ENCODE data around the gene THSD7B. TPM values are rescaled to one million over a fixed set of nuclear protein-coding genes. Genes with fewer than 3 reads are reported as not detected.

Gene THSD7B
- polyA plus RNA-seq, 4 donors, result 0.07 to 0.90 TPM; not detected in 2

DNA sequence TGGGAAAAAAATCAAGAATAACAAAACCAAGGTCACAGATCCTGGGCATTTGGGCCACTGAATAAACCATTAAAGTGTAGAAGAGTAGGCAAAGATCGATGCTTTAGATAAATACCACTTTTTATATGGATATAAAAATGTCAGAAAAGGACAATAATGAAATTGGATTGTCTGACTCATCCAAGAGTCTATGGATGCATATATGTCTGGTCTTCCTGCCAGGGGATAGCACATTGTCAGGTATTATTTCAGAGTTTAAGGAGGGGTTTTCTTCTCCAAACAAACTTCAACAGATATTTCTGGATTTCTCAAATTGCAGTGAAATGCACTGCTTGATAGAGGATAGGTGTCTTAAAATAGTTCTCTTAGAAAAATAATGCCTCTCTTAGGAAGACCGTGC is 466.7 kb downstream of the THSD7B start:
- Histone ChIP-seq H3K4me1 (ENCODE audit: control insufficient read depth in 3 of 3, insufficient read depth in 2 of 3, low read depth in 1 of 3, low read length in 2 of 3) (no peaks in the 10 kb centered on the region), H3K4me3 (ENCODE audit: low read depth in 1 of 3, low read length in 3 of 3) (no peak overlapping the region), H3K27me3 (ENCODE audit: control insufficient read depth in 3 of 3, insufficient read depth in 3 of 3, low read length in 3 of 3) (no peaks in the 10 kb centered on the region), H3K27ac (ENCODE audit: low read depth in 1 of 3, low read length in 2 of 3) (no peak overlapping the region), H3K9me3 (ENCODE audit: control insufficient read depth in 2 of 2, insufficient read depth in 1 of 2, low read depth in 1 of 2, low read length in 1 of 2) (no peaks in the 10 kb centered on the region), H3K36me3 (ENCODE audit: control insufficient read depth in 3 of 3, insufficient read depth in 2 of 3, low read depth in 1 of 3, low read length in 3 of 3) (no peaks in the 10 kb centered on the region)
- WGBS, 3 donors, result 78 to 90% (median 83%) methylated on average over 2 of the region's 2 CpGs
- no peak for DNase-seq
- no peak for FAIRE-seq

GRCh38 chr2:137233091-137233490 is 467.7 kb downstream of the THSD7B start:
- Histone ChIP-seq H3K9me3 (ENCODE audit: control insufficient read depth in 2 of 2, insufficient read depth in 1 of 2, low read depth in 1 of 2, low read length in 1 of 2) (no peaks in the 10 kb centered on the region), H3K4me3 (ENCODE audit: low read depth in 1 of 3, low read length in 3 of 3) (no peak overlapping the region), H3K27ac (ENCODE audit: low read depth in 1 of 3, low read length in 2 of 3) (no peak overlapping the region), H3K36me3 (ENCODE audit: control insufficient read depth in 3 of 3, insufficient read depth in 2 of 3, low read depth in 1 of 3, low read length in 3 of 3) (no peaks in the 10 kb centered on the region), H3K27me3 (ENCODE audit: control insufficient read depth in 3 of 3, insufficient read depth in 3 of 3, low read length in 3 of 3) (no peaks in the 10 kb centered on the region), H3K4me1 (ENCODE audit: control insufficient read depth in 3 of 3, insufficient read depth in 2 of 3, low read depth in 1 of 3, low read length in 2 of 3) (no peaks in the 10 kb centered on the region)
- WGBS, 3 donors, result 71 to 81% (median 74%) methylated on average over 3 of the region's 3 CpGs
- FAIRE-seq (no peak), DNase-seq (no peak)

- Histone ChIP-seq H3K4me1 (ENCODE audit: control insufficient read depth in 3 of 3, insufficient read depth in 2 of 3, low read depth in 1 of 3, low read length in 2 of 3) (no peaks in the 10 kb centered on the region), H3K36me3 (ENCODE audit: control insufficient read depth in 3 of 3, insufficient read depth in 2 of 3, low read depth in 1 of 3, low read length in 3 of 3) (no peaks in the 10 kb centered on the region), H3K27me3 (ENCODE audit: control insufficient read depth in 3 of 3, insufficient read depth in 3 of 3, low read length in 3 of 3) (no peaks in the 10 kb centered on the region), H3K9me3 (ENCODE audit: control insufficient read depth in 2 of 2, insufficient read depth in 1 of 2, low read depth in 1 of 2, low read length in 1 of 2) (no peaks in the 10 kb centered on the region), H3K4me3 (ENCODE audit: low read depth in 1 of 3, low read length in 3 of 3) (no peak overlapping the region), H3K27ac (ENCODE audit: low read depth in 1 of 3, low read length in 2 of 3) (no peak overlapping the region)
- FAIRE-seq, result no peak
- WGBS, 3 donors, result 73 to 80% (median 77%) methylated on average over 4 of the region's 4 CpGs
- no peak for DNase-seq
Measured at GRCh38 chr2:137237055-137237454, 471.7 kb downstream of the THSD7B start.

DNA sequence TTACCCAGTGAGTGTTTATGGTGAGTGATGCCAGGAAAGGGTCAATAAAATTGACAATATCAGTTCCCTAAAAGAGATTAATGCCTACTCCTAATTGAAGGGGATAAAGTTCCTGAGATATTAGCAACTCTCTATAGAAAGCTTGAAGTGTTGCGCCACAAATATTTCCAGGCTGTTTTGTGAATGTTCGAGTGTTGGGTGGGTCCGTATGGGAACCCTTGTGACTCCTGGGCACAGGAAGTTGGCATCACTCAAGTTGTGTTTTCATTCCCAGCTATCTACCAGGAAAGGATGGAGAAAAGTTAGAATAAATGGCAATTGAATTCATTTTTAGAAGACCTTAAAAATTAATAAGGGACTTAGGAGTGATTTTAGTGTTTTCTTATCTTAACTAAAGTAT is 472.7 kb downstream of the THSD7B start:
- H3K4me1 ChIP-seq (ENCODE audit: control insufficient read depth in 3 of 3, insufficient read depth in 2 of 3, low read depth in 1 of 3, low read length in 2 of 3), result no peaks in the 10 kb centered on the region
- H3K27ac ChIP-seq (ENCODE audit: low read depth in 1 of 3, low read length in 2 of 3), result no peak overlapping the region
- 69 to 83% (median 76%) methylated on average over 3 of the region's 3 CpGs for WGBS, 3 donors
- DNase-seq, result no peak
- H3K27me3 ChIP-seq (ENCODE audit: control insufficient read depth in 3 of 3, insufficient read depth in 3 of 3, low read length in 3 of 3), result no peaks in the 10 kb centered on the region
- no peaks in the 10 kb centered on the region for H3K36me3 ChIP-seq (ENCODE audit: control insufficient read depth in 3 of 3, insufficient read depth in 2 of 3, low read depth in 1 of 3, low read length in 3 of 3)
- FAIRE-seq, result no peak
- H3K4me3 ChIP-seq (ENCODE audit: low read depth in 1 of 3, low read length in 3 of 3), result no peak overlapping the region
- no peaks in the 10 kb centered on the region for H3K9me3 ChIP-seq (ENCODE audit: control insufficient read depth in 2 of 2, insufficient read depth in 1 of 2, low read depth in 1 of 2, low read length in 1 of 2)

DNA sequence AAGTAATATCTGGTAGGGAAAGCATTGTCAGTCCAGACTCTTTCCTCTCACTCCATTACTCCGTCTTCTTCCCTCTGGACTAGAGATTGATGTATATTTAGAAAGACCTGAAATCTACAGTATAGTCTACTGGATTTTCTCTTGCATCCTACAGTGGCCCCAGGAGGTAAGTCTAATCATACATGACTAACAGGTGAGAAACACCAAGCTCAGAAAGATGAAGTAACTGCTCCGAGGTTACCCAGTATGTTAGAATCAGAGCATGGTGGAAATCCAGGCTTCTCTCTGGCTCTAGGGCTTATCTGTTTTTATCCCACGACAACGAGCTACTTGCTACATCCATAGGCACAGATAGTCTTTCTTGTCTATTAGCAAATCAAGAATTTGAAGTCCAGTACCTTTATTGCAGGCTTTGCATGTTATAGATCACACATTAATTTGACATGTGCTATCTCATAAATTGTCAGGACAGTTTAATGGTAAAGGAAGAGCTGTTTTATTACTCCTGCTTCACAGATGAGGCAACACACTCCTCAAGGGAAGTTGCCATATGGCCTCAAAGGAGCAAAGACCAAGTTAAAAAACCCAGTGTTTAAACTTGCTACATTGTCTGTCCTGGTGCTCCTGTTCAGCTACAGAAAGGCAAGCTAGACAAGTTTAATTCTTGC is 484.3 kb downstream of the THSD7B start:
- H3K4me3 ChIP-seq (ENCODE audit: low read depth in 1 of 3, low read length in 3 of 3), result no peak overlapping the region
- peak in 1 of 2 donors; percentile 51 for DNase-seq
- H3K4me1 ChIP-seq (ENCODE audit: control insufficient read depth in 3 of 3, insufficient read depth in 2 of 3, low read depth in 1 of 3, low read length in 2 of 3), result no peaks in the 10 kb centered on the region
- H3K9me3 ChIP-seq (ENCODE audit: control insufficient read depth in 2 of 2, insufficient read depth in 1 of 2, low read depth in 1 of 2, low read length in 1 of 2), result no peaks in the 10 kb centered on the region
- H3K36me3 ChIP-seq (ENCODE audit: control insufficient read depth in 3 of 3, insufficient read depth in 2 of 3, low read depth in 1 of 3, low read length in 3 of 3), result no peaks in the 10 kb centered on the region
- H3K27ac ChIP-seq (ENCODE audit: low read depth in 1 of 3, low read length in 2 of 3), result no peak overlapping the region
- no peaks in the 10 kb centered on the region for H3K27me3 ChIP-seq (ENCODE audit: control insufficient read depth in 3 of 3, insufficient read depth in 3 of 3, low read length in 3 of 3)
- FAIRE-seq, result no peak
- 53 to 71% (median 59%) methylated on average over 4 of the region's 4 CpGs for WGBS, 3 donors

GRCh38 chr2:137250401-137250800 is 485.1 kb downstream of the THSD7B start:
- no peak for FAIRE-seq
- no peaks in the 10 kb centered on the region for H3K27me3 ChIP-seq (ENCODE audit: control insufficient read depth in 3 of 3, insufficient read depth in 3 of 3, low read length in 3 of 3)
- no peak for DNase-seq
- WGBS, 3 donors, result 80 to 85% (median 85%) methylated on average over 3 of the region's 3 CpGs
- H3K4me3 ChIP-seq (ENCODE audit: low read depth in 1 of 3, low read length in 3 of 3), result no peak overlapping the region
- H3K9me3 ChIP-seq (ENCODE audit: control insufficient read depth in 2 of 2, insufficient read depth in 1 of 2, low read depth in 1 of 2, low read length in 1 of 2), result no peaks in the 10 kb centered on the region
- H3K27ac ChIP-seq (ENCODE audit: low read depth in 1 of 3, low read length in 2 of 3), result no peak overlapping the region
- no peaks in the 10 kb centered on the region for H3K36me3 ChIP-seq (ENCODE audit: control insufficient read depth in 3 of 3, insufficient read depth in 2 of 3, low read depth in 1 of 3, low read length in 3 of 3)
- no peaks in the 10 kb centered on the region for H3K4me1 ChIP-seq (ENCODE audit: control insufficient read depth in 3 of 3, insufficient read depth in 2 of 3, low read depth in 1 of 3, low read length in 2 of 3)

- no peaks in the 10 kb centered on the region for H3K36me3 ChIP-seq (ENCODE audit: control insufficient read depth in 3 of 3, insufficient read depth in 2 of 3, low read depth in 1 of 3, low read length in 3 of 3)
- FAIRE-seq (no peak), DNase-seq (no peak)
- 79 to 81% (median 80%) methylated on average over 3 of the region's 3 CpGs for WGBS, 3 donors
- H3K4me3 ChIP-seq (ENCODE audit: low read depth in 1 of 3, low read length in 3 of 3), result no peak overlapping the region
- no peak overlapping the region for H3K27ac ChIP-seq (ENCODE audit: low read depth in 1 of 3, low read length in 2 of 3)
- no peaks in the 10 kb centered on the region for H3K9me3 ChIP-seq (ENCODE audit: control insufficient read depth in 2 of 2, insufficient read depth in 1 of 2, low read depth in 1 of 2, low read length in 1 of 2)
- no peaks in the 10 kb centered on the region for H3K4me1 ChIP-seq (ENCODE audit: control insufficient read depth in 3 of 3, insufficient read depth in 2 of 3, low read depth in 1 of 3, low read length in 2 of 3)
- H3K27me3 ChIP-seq (ENCODE audit: control insufficient read depth in 3 of 3, insufficient read depth in 3 of 3, low read length in 3 of 3), result no peaks in the 10 kb centered on the region
Measured at GRCh38 chr2:137251045-137251444, 485.7 kb downstream of the THSD7B start.

- Histone ChIP-seq H3K4me3 (ENCODE audit: low read depth in 1 of 3, low read length in 3 of 3) (no peak overlapping the region), H3K4me1 (ENCODE audit: control insufficient read depth in 3 of 3, insufficient read depth in 2 of 3, low read depth in 1 of 3, low read length in 2 of 3) (no peaks in the 10 kb centered on the region), H3K27ac (ENCODE audit: low read depth in 1 of 3, low read length in 2 of 3) (no peak overlapping the region), H3K36me3 (ENCODE audit: control insufficient read depth in 3 of 3, insufficient read depth in 2 of 3, low read depth in 1 of 3, low read length in 3 of 3) (no peaks in the 10 kb centered on the region), H3K9me3 (ENCODE audit: control insufficient read depth in 2 of 2, insufficient read depth in 1 of 2, low read depth in 1 of 2, low read length in 1 of 2) (no peaks in the 10 kb centered on the region), H3K27me3 (ENCODE audit: control insufficient read depth in 3 of 3, insufficient read depth in 3 of 3, low read length in 3 of 3) (no peaks in the 10 kb centered on the region)
- FAIRE-seq, result no peak
- DNase-seq, result no peak
Measured at GRCh38 chr2:137252934-137253333, 487.6 kb downstream of the THSD7B start.

DNA sequence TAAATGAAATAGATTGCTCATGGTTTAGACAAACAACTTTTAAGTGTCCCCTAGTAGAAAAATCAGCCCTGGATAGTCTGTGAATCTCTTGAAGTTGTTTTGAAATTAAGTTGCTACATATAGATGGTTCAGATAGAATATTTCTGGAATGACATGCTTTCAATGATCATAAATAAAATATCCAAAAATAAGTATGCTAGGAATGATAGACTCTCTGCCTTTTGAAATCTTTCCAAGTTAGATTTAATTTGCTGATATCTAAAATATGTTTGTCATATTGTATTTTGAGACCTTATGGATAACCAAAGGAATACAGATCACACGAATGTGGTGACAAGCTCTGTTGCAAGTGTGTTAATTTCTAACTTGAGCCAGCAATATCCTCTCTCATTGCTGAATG is 488.7 kb downstream of the THSD7B start:
- H3K4me1 ChIP-seq (ENCODE audit: control insufficient read depth in 3 of 3, insufficient read depth in 2 of 3, low read depth in 1 of 3, low read length in 2 of 3), result no peaks in the 10 kb centered on the region
- 60 to 72% (median 63%) methylated on average over 1 of the region's 1 CpG for WGBS, 3 donors
- no peaks in the 10 kb centered on the region for H3K36me3 ChIP-seq (ENCODE audit: control insufficient read depth in 3 of 3, insufficient read depth in 2 of 3, low read depth in 1 of 3, low read length in 3 of 3)
- no peak for DNase-seq
- FAIRE-seq, result no peak
- H3K27me3 ChIP-seq (ENCODE audit: control insufficient read depth in 3 of 3, insufficient read depth in 3 of 3, low read length in 3 of 3), result no peaks in the 10 kb centered on the region
- no peak overlapping the region for H3K27ac ChIP-seq (ENCODE audit: low read depth in 1 of 3, low read length in 2 of 3)
- no peak overlapping the region for H3K4me3 ChIP-seq (ENCODE audit: low read depth in 1 of 3, low read length in 3 of 3)
- no peaks in the 10 kb centered on the region for H3K9me3 ChIP-seq (ENCODE audit: control insufficient read depth in 2 of 2, insufficient read depth in 1 of 2, low read depth in 1 of 2, low read length in 1 of 2)
